ENCODE measurements around the gene MC2R.

DNA sequence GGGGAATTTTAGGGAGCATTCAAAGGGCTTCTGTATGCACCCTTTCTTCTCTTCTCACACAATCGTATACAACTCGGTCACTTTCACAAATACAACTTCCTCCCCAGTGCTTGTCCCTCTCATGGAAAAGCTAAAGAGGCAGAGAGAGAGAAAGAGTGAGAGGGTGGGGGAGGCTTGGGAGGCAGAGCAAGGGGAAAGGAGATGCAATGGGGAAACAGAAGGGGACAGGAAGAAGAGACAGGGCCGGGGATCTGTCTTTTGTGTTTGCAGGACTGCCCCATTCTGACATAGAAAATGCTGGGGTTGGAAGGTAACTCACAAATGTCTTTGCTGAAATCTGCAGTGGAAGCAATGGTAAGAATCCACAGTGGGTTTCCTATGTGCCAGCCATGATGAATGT, 2.1 kb upstream of the MC2R start:
- TF ChIP-seq EZH2 (IDR thresholded peaks at IDR 0.05; ENCODE audit: low read length, missing control alignments) = no peak
- no peak for TF ChIP-seq CTCF (conservative IDR thresholded peaks at IDR 0.05 in 1 of 2, IDR thresholded peaks at IDR 0.05 in 1 of 2; ENCODE audit: low read depth in 1 of 2, low read length in 2 of 2)

Data from fibroblast of lung (primary cell).